C4-2B (cell line): ENCODE measurements around the gene DNAAF1.

Source experiments
- ZFX ChIP-seq: fragments of 450-650 bp; IDR thresholded peaks from 2 replicates; pipeline ENCODE4 v1.6.1; 2017
- TF ChIP-seq, protein P1 (sequence below): fragments of 450-650 bp; conservative IDR thresholded peaks from 2 replicates; pipeline ENCODE4 v1.5.1; 2017; ENCODE audit warnings: mild to moderate bottlenecking

GRCh38 chr16:84116720-84117493, 28.2 kb upstream of the DNAAF1 start, which contains the start of gene MBTPS1:
- TF ChIP-seq, protein P1, sequence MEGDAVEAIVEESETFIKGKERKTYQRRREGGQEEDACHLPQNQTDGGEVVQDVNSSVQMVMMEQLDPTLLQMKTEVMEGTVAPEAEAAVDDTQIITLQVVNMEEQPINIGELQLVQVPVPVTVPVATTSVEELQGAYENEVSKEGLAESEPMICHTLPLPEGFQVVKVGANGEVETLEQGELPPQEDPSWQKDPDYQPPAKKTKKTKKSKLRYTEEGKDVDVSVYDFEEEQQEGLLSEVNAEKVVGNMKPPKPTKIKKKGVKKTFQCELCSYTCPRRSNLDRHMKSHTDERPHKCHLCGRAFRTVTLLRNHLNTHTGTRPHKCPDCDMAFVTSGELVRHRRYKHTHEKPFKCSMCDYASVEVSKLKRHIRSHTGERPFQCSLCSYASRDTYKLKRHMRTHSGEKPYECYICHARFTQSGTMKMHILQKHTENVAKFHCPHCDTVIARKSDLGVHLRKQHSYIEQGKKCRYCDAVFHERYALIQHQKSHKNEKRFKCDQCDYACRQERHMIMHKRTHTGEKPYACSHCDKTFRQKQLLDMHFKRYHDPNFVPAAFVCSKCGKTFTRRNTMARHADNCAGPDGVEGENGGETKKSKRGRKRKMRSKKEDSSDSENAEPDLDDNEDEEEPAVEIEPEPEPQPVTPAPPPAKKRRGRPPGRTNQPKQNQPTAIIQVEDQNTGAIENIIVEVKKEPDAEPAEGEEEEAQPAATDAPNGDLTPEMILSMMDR, result peak; percentile 19; the same call in 1 of the 2 replicates
- TF ChIP-seq ZFX, result peak; percentile 65
